ENCODE data around the gene CCDC149.

Gene CCDC149

DNA sequence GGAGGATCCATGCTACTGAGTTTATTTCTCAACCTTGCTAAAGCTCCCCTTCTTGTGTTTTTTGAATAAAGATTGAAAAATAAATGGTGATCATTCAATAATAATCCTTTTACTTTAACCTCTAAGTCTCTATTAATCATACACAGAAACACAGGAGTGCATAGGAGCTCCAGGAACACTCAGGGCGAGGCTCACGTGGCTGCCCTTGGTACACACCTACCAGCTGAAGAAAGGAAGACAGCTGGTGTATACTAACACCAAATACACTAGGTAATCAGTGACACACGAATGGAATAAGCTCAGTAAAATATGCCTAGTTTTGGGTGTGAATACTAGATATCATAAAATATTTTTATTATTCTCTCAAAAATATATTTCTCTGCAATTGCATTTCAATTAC, 26.2 kb downstream of the CCDC149 start:
- TF ChIP-seq EZH2phosphoT487 (conservative IDR thresholded peaks at IDR 0.05; ENCODE audit: low read length): no peak
- TF ChIP-seq, protein P1, sequence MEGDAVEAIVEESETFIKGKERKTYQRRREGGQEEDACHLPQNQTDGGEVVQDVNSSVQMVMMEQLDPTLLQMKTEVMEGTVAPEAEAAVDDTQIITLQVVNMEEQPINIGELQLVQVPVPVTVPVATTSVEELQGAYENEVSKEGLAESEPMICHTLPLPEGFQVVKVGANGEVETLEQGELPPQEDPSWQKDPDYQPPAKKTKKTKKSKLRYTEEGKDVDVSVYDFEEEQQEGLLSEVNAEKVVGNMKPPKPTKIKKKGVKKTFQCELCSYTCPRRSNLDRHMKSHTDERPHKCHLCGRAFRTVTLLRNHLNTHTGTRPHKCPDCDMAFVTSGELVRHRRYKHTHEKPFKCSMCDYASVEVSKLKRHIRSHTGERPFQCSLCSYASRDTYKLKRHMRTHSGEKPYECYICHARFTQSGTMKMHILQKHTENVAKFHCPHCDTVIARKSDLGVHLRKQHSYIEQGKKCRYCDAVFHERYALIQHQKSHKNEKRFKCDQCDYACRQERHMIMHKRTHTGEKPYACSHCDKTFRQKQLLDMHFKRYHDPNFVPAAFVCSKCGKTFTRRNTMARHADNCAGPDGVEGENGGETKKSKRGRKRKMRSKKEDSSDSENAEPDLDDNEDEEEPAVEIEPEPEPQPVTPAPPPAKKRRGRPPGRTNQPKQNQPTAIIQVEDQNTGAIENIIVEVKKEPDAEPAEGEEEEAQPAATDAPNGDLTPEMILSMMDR (IDR thresholded peaks at IDR 0.05; ENCODE audit: insufficient read depth, low read length, poor library complexity, severe bottlenecking): no peak
- no peak overlapping the region for H3K4me3 ChIP-seq (ENCODE audit: insufficient read depth, low read length, poor library complexity, severe bottlenecking)
- no peaks in the 10 kb centered on the region for H3F3A ChIP-seq (ENCODE audit: insufficient read depth)
- no peak overlapping the region for H3K4me2 ChIP-seq (ENCODE audit: low read depth, low read length, poor library complexity, severe bottlenecking)
- H3K36me3 ChIP-seq (ENCODE audit: low read length): no peaks in the 10 kb centered on the region
- H3K9ac ChIP-seq (ENCODE audit: low read length): no peak overlapping the region
- H3K9me3 ChIP-seq (ENCODE audit: insufficient read depth, low read length): no peaks in the 10 kb centered on the region
- no peaks in the 10 kb centered on the region for H4K20me1 ChIP-seq (ENCODE audit: low read depth, low read length)
- no peak overlapping the region for H2AFZ ChIP-seq (ENCODE audit: low read depth, low read length, severe bottlenecking)
- no peak overlapping the region for H3K27ac ChIP-seq (ENCODE audit: low read depth, low read length)
- no peaks in the 10 kb centered on the region for H3K79me2 ChIP-seq (ENCODE audit: insufficient read depth, low read length)
- no peaks in the 10 kb centered on the region for H3K9me2 ChIP-seq (replicated peaks; ENCODE audit: insufficient read depth, low read length)
- H3K27me3 ChIP-seq (ENCODE audit: low read length): no peaks in the 10 kb centered on the region

DNA sequence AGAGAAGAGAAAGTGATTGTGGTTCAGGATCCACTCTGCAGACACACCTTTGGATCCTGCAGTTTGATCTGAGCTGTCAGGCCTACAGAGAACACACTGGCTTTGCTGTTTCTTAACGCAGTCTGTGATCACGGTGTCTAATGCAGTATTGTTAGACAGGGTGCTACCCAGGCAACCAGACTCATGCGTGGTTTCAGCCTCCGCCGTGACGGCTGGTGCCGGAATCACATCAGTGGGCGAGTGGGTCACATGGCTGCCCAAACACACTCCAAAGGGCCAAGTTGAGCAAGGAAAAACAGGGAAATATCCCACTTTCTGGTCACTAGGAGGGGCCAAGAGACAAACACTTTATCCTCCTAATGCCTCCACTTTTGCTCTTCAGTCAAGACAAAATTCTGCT, 27.5 kb downstream of the CCDC149 start:
- Histone ChIP-seq H3K27me3 (ENCODE audit: low read length) (no peaks in the 10 kb centered on the region), H3K4me3 (ENCODE audit: insufficient read depth, low read length, poor library complexity, severe bottlenecking) (no peak overlapping the region), H3K36me3 (ENCODE audit: low read length) (no peaks in the 10 kb centered on the region), H3K4me2 (ENCODE audit: low read depth, low read length, poor library complexity, severe bottlenecking) (no peak overlapping the region), H3F3A (ENCODE audit: insufficient read depth) (no peaks in the 10 kb centered on the region), H3K9me2 (replicated peaks; ENCODE audit: insufficient read depth, low read length) (no peaks in the 10 kb centered on the region), H3K9ac (ENCODE audit: low read length) (no peak overlapping the region), H4K20me1 (ENCODE audit: low read depth, low read length) (no peaks in the 10 kb centered on the region), H3K27ac (ENCODE audit: low read depth, low read length) (no peak overlapping the region), H3K79me2 (ENCODE audit: insufficient read depth, low read length) (no peaks in the 10 kb centered on the region), H3K9me3 (ENCODE audit: insufficient read depth, low read length) (no peaks in the 10 kb centered on the region), H2AFZ (ENCODE audit: low read depth, low read length, severe bottlenecking) (no peak overlapping the region)
- TF ChIP-seq EZH2phosphoT487 (conservative IDR thresholded peaks at IDR 0.05; ENCODE audit: low read length): no peak
- TF ChIP-seq, protein P1 (IDR thresholded peaks at IDR 0.05; ENCODE audit: insufficient read depth, low read length, poor library complexity, severe bottlenecking): no peak

DNA sequence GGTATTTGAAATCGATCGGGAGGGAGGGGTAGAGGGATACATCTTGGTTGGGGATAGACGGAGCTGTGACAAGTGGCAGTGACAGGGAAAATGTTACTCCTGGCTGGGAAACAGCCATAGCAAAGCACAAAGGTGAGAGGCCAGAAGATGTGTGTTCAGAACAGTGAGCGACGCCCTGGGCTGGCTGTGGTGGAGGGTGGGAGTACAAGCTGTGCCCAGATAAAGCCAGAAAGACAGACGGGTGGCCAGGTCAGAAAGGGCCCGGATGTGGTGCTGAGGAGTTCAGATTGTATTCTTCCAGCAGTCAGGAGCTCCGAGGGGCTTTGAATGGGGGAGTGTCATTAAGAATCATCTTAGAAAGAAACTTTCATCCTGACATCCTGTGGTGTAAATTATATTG, 27.9 kb downstream of the CCDC149 start:
- no peak overlapping the region for H3K9ac ChIP-seq (ENCODE audit: low read length)
- H4K20me1 ChIP-seq (ENCODE audit: low read depth, low read length): no peaks in the 10 kb centered on the region
- no peak overlapping the region for H3K4me2 ChIP-seq (ENCODE audit: low read depth, low read length, poor library complexity, severe bottlenecking)
- no peak overlapping the region for H3K4me3 ChIP-seq (ENCODE audit: insufficient read depth, low read length, poor library complexity, severe bottlenecking)
- no peaks in the 10 kb centered on the region for H3K27me3 ChIP-seq (ENCODE audit: low read length)
- no peaks in the 10 kb centered on the region for H3K36me3 ChIP-seq (ENCODE audit: low read length)
- H3F3A ChIP-seq (ENCODE audit: insufficient read depth): no peaks in the 10 kb centered on the region
- no peak overlapping the region for H3K27ac ChIP-seq (ENCODE audit: low read depth, low read length)
- no peaks in the 10 kb centered on the region for H3K9me3 ChIP-seq (ENCODE audit: insufficient read depth, low read length)
- no peak overlapping the region for H2AFZ ChIP-seq (ENCODE audit: low read depth, low read length, severe bottlenecking)
- no peak for TF ChIP-seq EZH2phosphoT487 (conservative IDR thresholded peaks at IDR 0.05; ENCODE audit: low read length)
- TF ChIP-seq, protein P1 (IDR thresholded peaks at IDR 0.05; ENCODE audit: insufficient read depth, low read length, poor library complexity, severe bottlenecking): no peak
- no peaks in the 10 kb centered on the region for H3K9me2 ChIP-seq (replicated peaks; ENCODE audit: insufficient read depth, low read length)
- H3K79me2 ChIP-seq (ENCODE audit: insufficient read depth, low read length): no peaks in the 10 kb centered on the region

Data from SU-DHL-6 (cell line).